ENCODE results near the gene STIM2.

STIM2 gene

DNA sequence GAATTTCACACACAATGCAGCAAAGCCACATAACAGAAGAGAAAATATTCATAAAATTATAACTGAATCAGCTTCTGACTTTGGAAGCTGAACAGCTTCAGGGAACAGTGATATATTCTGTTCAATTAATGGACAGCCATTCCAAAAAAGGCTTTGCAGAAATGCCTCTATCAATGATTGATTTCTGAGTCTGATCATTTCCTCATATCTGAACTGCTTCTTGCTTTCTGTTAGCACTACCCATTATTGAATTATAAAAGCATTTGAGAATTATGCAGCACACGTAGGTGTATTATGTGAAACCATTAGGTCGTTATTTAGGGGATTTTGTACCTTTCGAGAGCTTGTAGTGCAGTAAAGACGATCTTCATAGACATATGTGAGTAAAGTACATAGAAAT lies 159.6 kb downstream of the STIM2 start:
- no peaks in the 10 kb centered on the region; the same call in 1 of the 2 replicates for H3K79me2 ChIP-seq (ENCODE audit: insufficient read depth, low read length)

DNA sequence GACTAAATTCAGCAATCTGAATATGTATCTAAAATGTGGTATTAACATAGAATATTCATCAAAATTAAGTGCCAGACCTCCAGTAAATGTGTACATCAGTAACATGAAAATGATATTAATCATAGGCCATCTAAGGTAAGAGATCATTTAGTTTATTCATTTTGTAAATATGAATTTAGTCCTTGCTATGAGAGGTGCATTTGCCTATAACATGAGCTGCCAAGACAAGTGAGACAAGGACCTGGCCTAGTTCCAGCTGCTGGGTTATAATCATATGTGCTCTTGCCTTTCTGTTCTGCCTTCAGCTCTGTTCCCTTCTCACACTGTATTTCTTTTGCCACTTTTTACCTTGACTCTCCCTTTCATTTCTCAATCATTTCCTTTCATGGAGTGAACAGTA lies 160.0 kb downstream of the STIM2 start:
- H3K9me2 ChIP-seq (replicated peaks; ENCODE audit: low read depth, low read length) = no peaks in the 10 kb centered on the region
- no peaks in the 10 kb centered on the region for H3F3A ChIP-seq (ENCODE audit: low read depth)
- no peaks in the 10 kb centered on the region for H4K20me1 ChIP-seq (ENCODE audit: insufficient read depth, low read length, poor library complexity, severe bottlenecking)
- H3K79me2 ChIP-seq (ENCODE audit: insufficient read depth, low read length) = no peaks in the 10 kb centered on the region; the same call in 1 of the 2 replicates
- H3K9me3 ChIP-seq (ENCODE audit: insufficient read depth, low read depth, low read length) = peaks cover 4% of the 10 kb centered on the region; the same call in 1 of the 2 replicates
- no peak overlapping the region for H3K9ac ChIP-seq (ENCODE audit: low read depth, low read length, poor library complexity, severe bottlenecking)
- H2AFZ ChIP-seq (ENCODE audit: low read length) = no peak overlapping the region
- no peak overlapping the region for H3K4me2 ChIP-seq (ENCODE audit: low read depth, low read length, poor library complexity, severe bottlenecking)
- no peaks in the 10 kb centered on the region for H3K27me3 ChIP-seq (ENCODE audit: insufficient read depth, low read length, poor library complexity, severe bottlenecking)
- peaks cover 25% of the 10 kb centered on the region; the same call in 1 of the 2 replicates for H3K36me3 ChIP-seq (ENCODE audit: insufficient read depth, low read length)
- H3K4me1 ChIP-seq (ENCODE audit: insufficient read depth, low read length, poor library complexity, severe bottlenecking) = peaks cover 18% of the 10 kb centered on the region
- TF ChIP-seq EZH2phosphoT487 (IDR thresholded peaks at IDR 0.05; ENCODE audit: borderline replicate concordance) = no peak
- TF ChIP-seq, protein P1, sequence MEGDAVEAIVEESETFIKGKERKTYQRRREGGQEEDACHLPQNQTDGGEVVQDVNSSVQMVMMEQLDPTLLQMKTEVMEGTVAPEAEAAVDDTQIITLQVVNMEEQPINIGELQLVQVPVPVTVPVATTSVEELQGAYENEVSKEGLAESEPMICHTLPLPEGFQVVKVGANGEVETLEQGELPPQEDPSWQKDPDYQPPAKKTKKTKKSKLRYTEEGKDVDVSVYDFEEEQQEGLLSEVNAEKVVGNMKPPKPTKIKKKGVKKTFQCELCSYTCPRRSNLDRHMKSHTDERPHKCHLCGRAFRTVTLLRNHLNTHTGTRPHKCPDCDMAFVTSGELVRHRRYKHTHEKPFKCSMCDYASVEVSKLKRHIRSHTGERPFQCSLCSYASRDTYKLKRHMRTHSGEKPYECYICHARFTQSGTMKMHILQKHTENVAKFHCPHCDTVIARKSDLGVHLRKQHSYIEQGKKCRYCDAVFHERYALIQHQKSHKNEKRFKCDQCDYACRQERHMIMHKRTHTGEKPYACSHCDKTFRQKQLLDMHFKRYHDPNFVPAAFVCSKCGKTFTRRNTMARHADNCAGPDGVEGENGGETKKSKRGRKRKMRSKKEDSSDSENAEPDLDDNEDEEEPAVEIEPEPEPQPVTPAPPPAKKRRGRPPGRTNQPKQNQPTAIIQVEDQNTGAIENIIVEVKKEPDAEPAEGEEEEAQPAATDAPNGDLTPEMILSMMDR (conservative IDR thresholded peaks at IDR 0.05; ENCODE audit: low read length) = no peak
- H3K4me3 ChIP-seq (ENCODE audit: low read length, poor library complexity, severe bottlenecking) = no peak overlapping the region

More for the DNA sequence above, 159.6 kb downstream of the STIM2 start:
- no peaks in the 10 kb centered on the region for H3K27me3 ChIP-seq (ENCODE audit: insufficient read depth, low read length, poor library complexity, severe bottlenecking)
- H3K36me3 ChIP-seq (ENCODE audit: insufficient read depth, low read length) = peaks cover 25% of the 10 kb centered on the region; the same call in 1 of the 2 replicates
- no peaks in the 10 kb centered on the region for H3K9me2 ChIP-seq (replicated peaks; ENCODE audit: low read depth, low read length)
- peaks cover 4% of the 10 kb centered on the region; the same call in 1 of the 2 replicates for H3K9me3 ChIP-seq (ENCODE audit: insufficient read depth, low read depth, low read length)
- no peak overlapping the region for H2AFZ ChIP-seq (ENCODE audit: low read length)
- no peaks in the 10 kb centered on the region for H4K20me1 ChIP-seq (ENCODE audit: insufficient read depth, low read length, poor library complexity, severe bottlenecking)
- no peak overlapping the region for H3K4me3 ChIP-seq (ENCODE audit: low read length, poor library complexity, severe bottlenecking)
- no peak for TF ChIP-seq EZH2phosphoT487 (IDR thresholded peaks at IDR 0.05; ENCODE audit: borderline replicate concordance)
- TF ChIP-seq, protein P1 (conservative IDR thresholded peaks at IDR 0.05; ENCODE audit: low read length) = no peak
- no peak overlapping the region for H3K4me2 ChIP-seq (ENCODE audit: low read depth, low read length, poor library complexity, severe bottlenecking)
- peaks cover 18% of the 10 kb centered on the region for H3K4me1 ChIP-seq (ENCODE audit: insufficient read depth, low read length, poor library complexity, severe bottlenecking)
- no peak overlapping the region for H3K9ac ChIP-seq (ENCODE audit: low read depth, low read length, poor library complexity, severe bottlenecking)
- H3F3A ChIP-seq (ENCODE audit: low read depth) = no peaks in the 10 kb centered on the region

DNA sequence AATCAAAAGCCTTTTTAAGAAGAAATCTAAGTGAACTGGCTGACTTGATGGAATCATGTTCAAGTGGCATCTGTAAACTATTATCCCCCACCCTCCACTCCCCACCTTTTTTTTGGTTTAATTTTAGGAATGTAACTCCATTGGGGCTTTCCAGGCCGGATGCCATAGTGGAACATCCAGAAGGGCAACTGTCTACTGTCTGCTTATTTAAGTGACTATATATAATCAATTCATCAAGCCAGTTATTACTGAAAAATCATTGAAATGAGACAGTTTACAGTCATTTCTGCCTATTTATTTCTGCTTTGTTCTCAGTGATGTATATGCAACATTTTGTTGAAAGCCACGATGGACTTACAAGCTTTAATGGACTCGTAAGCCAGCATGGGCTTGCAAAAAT lies 162.3 kb downstream of the STIM2 start:
- Histone ChIP-seq H3K27me3 (ENCODE audit: insufficient read depth, low read length, poor library complexity, severe bottlenecking) (no peaks in the 10 kb centered on the region), H3F3A (ENCODE audit: low read depth) (no peaks in the 10 kb centered on the region), H2AFZ (ENCODE audit: low read length) (no peak overlapping the region), H3K4me3 (ENCODE audit: low read length, poor library complexity, severe bottlenecking) (no peak overlapping the region), H3K36me3 (ENCODE audit: insufficient read depth, low read length) (peaks cover 25% of the 10 kb centered on the region; the same call in 1 of the 2 replicates), H4K20me1 (ENCODE audit: insufficient read depth, low read length, poor library complexity, severe bottlenecking) (no peaks in the 10 kb centered on the region), H3K9ac (ENCODE audit: low read depth, low read length, poor library complexity, severe bottlenecking) (no peak overlapping the region), H3K9me2 (replicated peaks; ENCODE audit: low read depth, low read length) (no peaks in the 10 kb centered on the region), H3K4me2 (ENCODE audit: low read depth, low read length, poor library complexity, severe bottlenecking) (no peak overlapping the region), H3K4me1 (ENCODE audit: insufficient read depth, low read length, poor library complexity, severe bottlenecking) (peaks cover 5% of the 10 kb centered on the region), H3K9me3 (ENCODE audit: insufficient read depth, low read depth, low read length) (no peaks in the 10 kb centered on the region), H3K79me2 (ENCODE audit: insufficient read depth, low read length) (no peaks in the 10 kb centered on the region)
- no peak for TF ChIP-seq EZH2phosphoT487 (IDR thresholded peaks at IDR 0.05; ENCODE audit: borderline replicate concordance)
- TF ChIP-seq, protein P1 (conservative IDR thresholded peaks at IDR 0.05; ENCODE audit: low read length) = no peak
